Fibroblast of lung (primary cell): ENCODE data around the gene LSAMP.

Source experiments
- CTCF ChIP-seq, 2 donors: IDR thresholded peaks in 1 of 2; conservative IDR thresholded peaks in 1 of 2; 1 replicate in 1 of 2; 2 replicates in 1 of 2; pipeline ENCODE4 v1.5.1; 2011 to 2012; ENCODE audit warnings: low read length in 2 of 2, control low read depth in 1 of 2, inconsistent platforms in 1 of 2, low read depth in 1 of 2, mild to moderate bottlenecking in 1 of 2
- EZH2 ChIP-seq: IDR thresholded peaks from 2 replicates; pipeline ENCODE4 v1.5.1; 2012; ENCODE audit warnings: low read length, control low read depth, mild to moderate bottlenecking; ENCODE audit errors: missing control alignments

GRCh38 chr3:116028157-116028556 is 417.1 kb downstream of the LSAMP start:
- TF ChIP-seq CTCF (conservative IDR thresholded peaks at IDR 0.05 in 1 of 2, IDR thresholded peaks at IDR 0.05 in 1 of 2; ENCODE audit: low read depth in 1 of 2, low read length in 2 of 2) (no peak), EZH2 (no peak)
